Aorta (tissue), 5 donors: ENCODE data around the gene CBY3. TPM values are rescaled to one million over a fixed set of nuclear protein-coding genes. Genes with fewer than 3 reads are reported as not detected.
"Not testable (repeated sequence)": the region's sequence is repeated elsewhere in the genome, so short reads cannot be mapped to it uniquely, and the experiment has no call there.

Experiments
- ATAC-seq: fragments of 200-7000 bp; cut with Tn5 transposase; one replicate; pipeline ENCODE4 v1.9.1; 2022; ENCODE audit warnings: moderate library complexity; ENCODE audit not compliant: low FRiP score
- DNase-seq, 2 donors: peaks; one replicate each; pipeline ENCODE4 v3.0.0-alpha.2; 2020
- H3K27ac ChIP-seq, 2 donors: one replicate each; pipeline ENCODE4 v1.5.1; 2013; ENCODE audit warnings: low read length in 2 of 2, mild to moderate bottlenecking in 2 of 2, moderate library complexity in 2 of 2, control low read depth in 1 of 2, inconsistent platforms in 1 of 2, low read depth in 1 of 2
- H3K27me3 ChIP-seq, 2 donors: one replicate each; pipeline ENCODE4 v1.6.1; 2013; ENCODE audit warnings: control low read depth in 1 of 2, low read length in 1 of 2, mild to moderate bottlenecking in 1 of 2, moderate library complexity in 1 of 2; ENCODE audit not compliant: insufficient read depth in 2 of 2, control insufficient read depth in 1 of 2
- H3K36me3 ChIP-seq, 2 donors: one replicate each; pipeline ENCODE4 v1.6.1; 2013; ENCODE audit warnings: control low read depth in 1 of 2, low read length in 1 of 2, mild to moderate bottlenecking in 1 of 2; ENCODE audit not compliant: insufficient read depth in 2 of 2, control insufficient read depth in 1 of 2
- H3K4me1 ChIP-seq, 2 donors: one replicate each; pipeline ENCODE4 v1.6.1; 2013; ENCODE audit warnings: low read length in 2 of 2, control low read depth in 1 of 2, mild to moderate bottlenecking in 1 of 2, moderate library complexity in 1 of 2; ENCODE audit not compliant: insufficient read depth in 2 of 2, control insufficient read depth in 1 of 2
- H3K4me3 ChIP-seq, 2 donors: one replicate each; pipeline ENCODE4 v1.5.1; 2013; ENCODE audit warnings: low read length in 2 of 2, control low read depth in 1 of 2, mild to moderate bottlenecking in 1 of 2
- H3K9me3 ChIP-seq: one replicate; pipeline ENCODE4 v1.6.1; 2013; ENCODE audit warnings: mild to moderate bottlenecking, low read length; ENCODE audit not compliant: control insufficient read depth
- WGBS, 2 donors: extraction: QIAGEN DNeasy Blood & Tissue Kit; methylation state at CpG; one replicate each; pipeline ENCODE4 v1.1.7; 2013; 5-methylcytosine and 5-hydroxymethylcytosine counted together
- intact Hi-C, 2 donors: fragments of 100-400 bp; cut with DNase I; formaldehyde crosslinking; loops; one replicate each; pipeline versions ENCODE4 v1.14.2 to v1.15.0; 2022
- polyA plus RNA-seq, 2 donors: library from polyadenylated mRNA; stranded (reverse); fragments of 200-250 nt; gene quantifications; one replicate each; pipeline ENCODE4 v1.2.3, GENCODE V29; 2013
- total RNA-seq, 2 donors: library from RNA; stranded (reverse); fragmentation: NEBNext Ultra II Directional; extraction: Animal tissue kit (Norgen Biotek cat#: 25700); gene quantifications; one replicate each; pipeline ENCODE4 v1.2.1, GENCODE V29; 2021
- donor health status: healthy with polysubstance abuse.
- donor health status: Bipolar disorder and iron deficiency.
- donor health status: DM: no; HTN: no; CAD: no.
- donor health status: DM: no; HTN: no; CAD: no.
- donor health status: DM: yes; HTN: yes; CAD: no.

The CBY3 gene
- total and polyA plus RNA-seq, 4 donors: not detected

- H3K4me3 ChIP-seq, H3K4me1 ChIP-seq, DNase-seq, H3K9me3 ChIP-seq, H3K27ac ChIP-seq, intact Hi-C loops, H3K27me3 ChIP-seq, H3K36me3 ChIP-seq: not testable (repeated sequence)
- peak; percentile 94 for ATAC-seq
- WGBS, 2 donors: 17 to 78% methylated on average over 2 to 12 of the region's 50 CpGs
Measured at GRCh38 chr5:179657302-179658178, 23.3 kb downstream of the CBY3 start.

DNA sequence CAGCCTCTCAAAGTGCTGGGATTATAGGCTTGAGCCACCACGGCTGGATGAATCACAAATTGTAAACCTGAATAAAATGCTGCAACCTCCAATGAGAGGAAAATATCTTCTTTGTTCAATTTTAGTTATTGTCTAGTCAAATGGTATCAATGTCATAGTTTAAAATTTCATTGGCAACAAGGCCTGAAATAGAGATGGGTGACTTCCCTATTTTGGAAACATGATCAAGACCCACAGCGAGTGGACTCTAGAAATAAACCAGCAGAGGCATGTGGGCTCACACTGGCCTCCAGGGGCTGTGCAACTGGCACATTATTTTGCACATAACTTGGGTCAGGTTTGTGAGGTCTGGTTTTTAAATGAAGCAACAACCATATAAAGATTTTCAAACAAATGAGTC is 27.7 kb downstream of the CBY3 start:
- DNase-seq, H3K9me3 ChIP-seq, H3K4me3 ChIP-seq, intact Hi-C loops, H3K4me1 ChIP-seq, H3K36me3 ChIP-seq, H3K27me3 ChIP-seq, H3K27ac ChIP-seq, ATAC-seq: not testable (repeated sequence)
- WGBS, 2 donors: 66 to 76% methylated on average over 2 of the region's 2 CpGs

- WGBS, 2 donors: 93 to 97% methylated on average over 5 to 25 of the region's 26 CpGs
- H3K9me3 ChIP-seq, intact Hi-C loops: not testable (repeated sequence)
Measured at GRCh38 chr5:179650245-179650644, 30.6 kb downstream of the CBY3 start.

GRCh38 chr5:179649166-179649703 is 31.6 kb downstream of the CBY3 start:
- H3K27ac ChIP-seq, DNase-seq, H3K27me3 ChIP-seq, ATAC-seq, H3K4me3 ChIP-seq, H3K4me1 ChIP-seq, H3K36me3 ChIP-seq, H3K9me3 ChIP-seq, intact Hi-C loops: not testable (repeated sequence)
- 72 to 77% methylated on average over 9 to 10 of the region's 10 CpGs for whole genome bisulfite sequencing, 2 donors

More at GRCh38 chr5:179650245-179650644, 30.6 kb downstream of the CBY3 start:
- not testable (repeated sequence) for H3K4me3 ChIP-seq, H3K36me3 ChIP-seq, DNase-seq, H3K27ac ChIP-seq, H3K27me3 ChIP-seq, H3K4me1 ChIP-seq, ATAC-seq

DNA sequence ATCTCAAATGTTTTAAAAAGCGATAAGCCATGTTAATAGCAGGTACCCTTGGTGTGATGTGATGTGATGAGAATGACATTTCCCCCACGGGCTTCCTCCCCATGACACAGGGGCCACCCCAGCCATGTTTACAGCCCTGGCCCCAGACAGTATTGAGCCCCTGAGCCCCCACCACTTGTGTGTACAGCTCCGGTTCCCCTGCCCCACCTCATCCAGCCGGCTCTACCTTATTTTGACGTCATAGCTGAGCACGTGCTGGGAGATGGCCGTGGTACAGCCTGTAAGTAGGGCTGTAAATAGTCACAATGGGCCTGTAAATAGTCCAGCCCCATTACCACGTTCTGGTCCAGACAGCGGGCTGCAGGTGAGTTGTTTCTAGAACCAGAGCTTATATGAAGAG is 32.4 kb downstream of the CBY3 start:
- DNase-seq: no peak
- Histone ChIP-seq H3K27me3 (no peaks in the 10 kb centered on the region), H3K4me1 (no peaks in the 10 kb centered on the region), H3K9me3 (no peaks in the 10 kb centered on the region), H3K4me3 (no peak overlapping the region), H3K36me3 (no peaks in the 10 kb centered on the region), H3K27ac (no peak overlapping the region)
- ATAC-seq: no peak
- 78 to 84% methylated on average over 9 of the region's 9 CpGs for WGBS, 2 donors
- intact Hi-C loops: no loop called here

- H3K9me3 ChIP-seq, H3K4me1 ChIP-seq, intact Hi-C loops, DNase-seq, ATAC-seq, H3K27me3 ChIP-seq, H3K36me3 ChIP-seq, H3K4me3 ChIP-seq, H3K27ac ChIP-seq: not testable (repeated sequence)
- WGBS, 2 donors: 77 to 90% methylated on average over 4 to 5 of the region's 5 CpGs
Measured at GRCh38 chr5:179644766-179645165, 36.1 kb downstream of the CBY3 start.

DNA sequence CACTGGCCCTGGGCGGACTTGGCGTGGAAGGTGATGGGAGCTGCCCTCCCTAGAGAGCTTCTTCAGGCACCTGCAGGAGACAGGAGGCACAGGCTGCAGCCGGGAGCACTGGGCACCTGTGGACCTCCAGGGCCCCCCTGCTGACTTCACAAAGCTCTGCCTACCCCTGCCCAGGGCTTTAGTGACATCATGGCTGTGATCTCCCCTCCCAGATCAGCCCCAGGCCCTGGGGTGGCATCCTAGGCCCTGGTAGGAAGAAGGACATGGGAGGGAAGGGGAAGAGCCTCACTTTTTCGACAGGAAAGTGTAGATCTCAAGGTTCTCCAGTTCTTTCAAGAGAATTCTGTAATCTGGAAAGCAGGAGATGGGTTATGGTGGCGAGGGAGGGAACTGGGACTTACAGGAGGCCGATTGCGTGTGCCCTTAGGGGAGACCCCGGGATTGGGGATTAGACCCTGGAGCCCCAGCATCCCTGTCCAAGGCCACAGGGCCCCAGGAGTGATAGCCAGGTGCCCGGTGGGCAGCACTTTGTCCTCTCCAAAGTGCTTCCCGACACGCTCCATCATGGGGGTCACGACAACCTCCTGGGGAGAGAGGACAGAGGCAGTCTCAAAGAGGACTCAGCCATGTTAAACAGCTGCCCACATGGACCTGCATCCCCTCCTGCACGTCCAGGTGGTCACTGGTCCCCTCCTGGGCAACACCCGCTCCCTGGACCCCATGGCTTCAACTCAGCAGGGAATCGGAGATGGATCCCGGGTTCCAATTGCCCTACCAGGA is 37.5 kb downstream of the CBY3 start:
- H3K9me3 ChIP-seq, H3K4me3 ChIP-seq, H3K27me3 ChIP-seq, H3K27ac ChIP-seq, H3K36me3 ChIP-seq, intact Hi-C loops, H3K4me1 ChIP-seq: not testable (repeated sequence)
- DNase-seq (peak in 1 of 2 donors; percentile 42), ATAC-seq (peak; percentile 15)
- WGBS, 2 donors: 87 to 91% methylated on average over 15 to 16 of the region's 16 CpGs

- H3K4me1 ChIP-seq, H3K36me3 ChIP-seq, ATAC-seq, H3K27me3 ChIP-seq, intact Hi-C loops, H3K9me3 ChIP-seq, H3K27ac ChIP-seq, H3K4me3 ChIP-seq: not testable (repeated sequence)
- peak in 1 of 2 donors; percentile 57 for DNase-seq
- WGBS, 2 donors: 82 to 88% methylated on average over 13 to 17 of the region's 17 CpGs
Measured at GRCh38 chr5:179642626-179643025, 38.2 kb downstream of the CBY3 start.
